ENCODE data around the gene C1QB.
"Not testable (repeated sequence)": the region's sequence is repeated elsewhere in the genome, so short reads cannot be mapped to it uniquely, and the experiment has no call there.

C1QB gene

DNA sequence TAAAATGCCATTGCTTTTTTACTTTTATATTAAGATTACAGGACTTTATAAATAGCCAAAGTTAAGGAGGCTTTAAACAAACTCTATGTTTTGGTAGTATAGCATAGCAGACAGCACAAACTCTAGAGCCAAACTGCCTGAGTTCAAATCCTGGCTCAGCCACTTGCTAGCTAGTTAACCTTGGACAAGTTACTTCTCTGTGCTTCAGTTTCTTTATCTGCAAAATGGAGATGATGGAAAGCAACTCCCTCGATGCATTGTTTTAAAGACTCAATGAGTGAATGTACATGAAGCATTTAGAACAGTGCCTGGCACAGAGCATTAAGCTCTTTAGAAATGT is 21.3 kb downstream of the C1QB start:
- H3K4me3 ChIP-seq (ENCODE audit: severe bottlenecking) = no peak overlapping the region
- DNase-seq (ENCODE audit: low spot score) (no peak), ATAC-seq (ENCODE audit: low read depth) (no peak)
- no peaks in the 10 kb centered on the region for H3K4me1 ChIP-seq (ENCODE audit: insufficient read depth, poor library complexity, severe bottlenecking)
- TF ChIP-seq, protein P1, sequence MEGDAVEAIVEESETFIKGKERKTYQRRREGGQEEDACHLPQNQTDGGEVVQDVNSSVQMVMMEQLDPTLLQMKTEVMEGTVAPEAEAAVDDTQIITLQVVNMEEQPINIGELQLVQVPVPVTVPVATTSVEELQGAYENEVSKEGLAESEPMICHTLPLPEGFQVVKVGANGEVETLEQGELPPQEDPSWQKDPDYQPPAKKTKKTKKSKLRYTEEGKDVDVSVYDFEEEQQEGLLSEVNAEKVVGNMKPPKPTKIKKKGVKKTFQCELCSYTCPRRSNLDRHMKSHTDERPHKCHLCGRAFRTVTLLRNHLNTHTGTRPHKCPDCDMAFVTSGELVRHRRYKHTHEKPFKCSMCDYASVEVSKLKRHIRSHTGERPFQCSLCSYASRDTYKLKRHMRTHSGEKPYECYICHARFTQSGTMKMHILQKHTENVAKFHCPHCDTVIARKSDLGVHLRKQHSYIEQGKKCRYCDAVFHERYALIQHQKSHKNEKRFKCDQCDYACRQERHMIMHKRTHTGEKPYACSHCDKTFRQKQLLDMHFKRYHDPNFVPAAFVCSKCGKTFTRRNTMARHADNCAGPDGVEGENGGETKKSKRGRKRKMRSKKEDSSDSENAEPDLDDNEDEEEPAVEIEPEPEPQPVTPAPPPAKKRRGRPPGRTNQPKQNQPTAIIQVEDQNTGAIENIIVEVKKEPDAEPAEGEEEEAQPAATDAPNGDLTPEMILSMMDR (IDR thresholded peaks at IDR 0.05; ENCODE audit: poor library complexity, severe bottlenecking) = peak; percentile 58
- H3K36me3 ChIP-seq (ENCODE audit: low read depth) = no peaks in the 10 kb centered on the region
- H3K27me3 ChIP-seq (ENCODE audit: insufficient read depth, poor library complexity, severe bottlenecking) = peaks cover 4% of the 10 kb centered on the region
- no peaks in the 10 kb centered on the region for H3K9me3 ChIP-seq (ENCODE audit: severe bottlenecking)
- H3K27ac ChIP-seq (ENCODE audit: poor library complexity, severe bottlenecking) = no peak overlapping the region

DNA sequence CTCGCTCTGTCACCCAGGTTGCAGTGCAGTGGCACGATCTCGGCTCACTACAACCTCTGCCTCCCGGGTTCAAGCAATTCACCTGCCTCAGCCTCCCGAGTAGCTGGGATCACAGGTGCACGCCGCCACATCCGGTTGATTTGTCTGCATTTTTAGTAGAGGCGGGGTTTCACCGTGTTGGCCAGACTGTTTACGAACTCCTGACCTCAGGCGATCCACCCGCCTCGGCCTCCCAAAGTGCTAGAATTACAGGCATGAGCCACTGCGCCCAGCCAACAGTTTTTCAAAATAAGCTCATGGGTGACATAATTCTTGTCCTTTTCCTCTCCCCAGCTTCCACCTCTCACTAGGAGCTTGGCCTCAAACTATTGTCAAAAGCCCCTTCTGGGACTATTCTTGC is 23.1 kb downstream of the C1QB start:
- not testable (repeated sequence) for DNase-seq (ENCODE audit: low spot score); H3K27ac ChIP-seq (ENCODE audit: poor library complexity, severe bottlenecking); H3K9me3 ChIP-seq (ENCODE audit: severe bottlenecking); H3K27me3 ChIP-seq (ENCODE audit: insufficient read depth, poor library complexity, severe bottlenecking); H3K4me1 ChIP-seq (ENCODE audit: insufficient read depth, poor library complexity, severe bottlenecking); ATAC-seq (ENCODE audit: low read depth); H3K4me3 ChIP-seq (ENCODE audit: severe bottlenecking); H3K36me3 ChIP-seq (ENCODE audit: low read depth)

GRCh38 chr1:22676916-22677583 is 24.0 kb downstream of the C1QB start:
- Histone ChIP-seq H3K9me3 (ENCODE audit: severe bottlenecking) (no peaks in the 10 kb centered on the region), H3K4me1 (ENCODE audit: insufficient read depth, poor library complexity, severe bottlenecking) (no peaks in the 10 kb centered on the region), H3K36me3 (ENCODE audit: low read depth) (no peaks in the 10 kb centered on the region), H3K27ac (ENCODE audit: poor library complexity, severe bottlenecking) (no peak overlapping the region), H3K27me3 (ENCODE audit: insufficient read depth, poor library complexity, severe bottlenecking) (no peaks in the 10 kb centered on the region), H3K4me3 (ENCODE audit: severe bottlenecking) (no peak overlapping the region)
- ATAC-seq (ENCODE audit: low read depth) (no peak), DNase-seq (ENCODE audit: low spot score) (no peak)
- TF ChIP-seq, protein P1 (IDR thresholded peaks at IDR 0.05; ENCODE audit: poor library complexity, severe bottlenecking) = no peak

- DNase-seq (ENCODE audit: low spot score) (no peak), ATAC-seq (ENCODE audit: low read depth) (no peak)
- Histone ChIP-seq H3K27me3 (ENCODE audit: insufficient read depth, poor library complexity, severe bottlenecking) (no peaks in the 10 kb centered on the region), H3K36me3 (ENCODE audit: low read depth) (no peaks in the 10 kb centered on the region), H3K4me3 (ENCODE audit: severe bottlenecking) (no peak overlapping the region), H3K27ac (ENCODE audit: poor library complexity, severe bottlenecking) (no peak overlapping the region), H3K4me1 (ENCODE audit: insufficient read depth, poor library complexity, severe bottlenecking) (no peaks in the 10 kb centered on the region), H3K9me3 (ENCODE audit: severe bottlenecking) (no peaks in the 10 kb centered on the region)
- TF ChIP-seq, protein P1 (IDR thresholded peaks at IDR 0.05; ENCODE audit: poor library complexity, severe bottlenecking) = no peak
These were observed 25.2 kb downstream of the C1QB start for GRCh38 chr1:22677931-22678896.

DNA sequence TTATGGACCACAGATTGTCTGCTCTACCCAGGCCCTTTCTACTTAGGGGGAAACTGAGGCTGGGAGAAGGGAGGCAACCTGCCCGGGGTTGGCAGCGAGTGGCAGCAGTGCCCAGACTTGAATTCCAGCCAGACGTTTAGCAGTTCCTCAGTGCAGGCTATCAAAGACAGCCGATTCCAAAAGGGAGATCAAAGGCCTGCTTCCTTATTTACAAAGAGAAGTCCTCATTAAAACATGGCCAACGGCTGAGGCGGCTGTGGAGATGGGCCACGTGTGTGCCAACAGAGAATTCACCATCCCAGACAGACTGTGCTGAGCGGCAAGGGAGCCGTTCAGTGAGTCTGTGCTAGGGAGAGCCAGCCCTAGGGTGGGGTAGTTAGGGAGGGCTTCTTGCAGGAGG is 27.7 kb downstream of the C1QB start:
- TF ChIP-seq, protein P1 (IDR thresholded peaks at IDR 0.05; ENCODE audit: poor library complexity, severe bottlenecking) = no peak
- Histone ChIP-seq H3K4me1 (ENCODE audit: insufficient read depth, poor library complexity, severe bottlenecking) (no peaks in the 10 kb centered on the region), H3K27ac (ENCODE audit: poor library complexity, severe bottlenecking) (no peak overlapping the region), H3K9me3 (ENCODE audit: severe bottlenecking) (no peaks in the 10 kb centered on the region), H3K27me3 (ENCODE audit: insufficient read depth, poor library complexity, severe bottlenecking) (no peaks in the 10 kb centered on the region), H3K4me3 (ENCODE audit: severe bottlenecking) (no peak overlapping the region), H3K36me3 (ENCODE audit: low read depth) (no peaks in the 10 kb centered on the region)
- DNase-seq (ENCODE audit: low spot score) = no peak
- ATAC-seq (ENCODE audit: low read depth) = no peak
